Tibial artery (tissue), 4 donors: ENCODE data around the gene SUSD2.

Experiments
- DNase-seq, 2 donors: peaks; one replicate each; pipeline ENCODE4 v3.0.0-alpha.2; 2019
- H3K27ac ChIP-seq, 2 donors: fragments of 200-600 bp; sonication (generic) in 1 of 2; 1 replicate in 1 of 2; 2 replicates in 1 of 2; pipeline ENCODE4 v1.5.1; 2018 to 2019; ENCODE audit warnings: mild to moderate bottlenecking in 1 of 2
- H3K27me3 ChIP-seq, 2 donors: fragments of 200-600 bp; sonication (generic) in 1 of 2; one replicate each; pipeline versions ENCODE4 v1.5.1 to v1.6.0; 2016 to 2019
- H3K36me3 ChIP-seq, 3 donors: fragments of 200-600 bp; sonication (generic) in 2 of 3; one replicate each; pipeline ENCODE4 v1.5.1; 2016 to 2019; ENCODE audit warnings: mild to moderate bottlenecking in 2 of 3
- H3K4me1 ChIP-seq, 4 donors: fragments of 200-600 bp; sonication (generic) in 2 of 4; 1 replicate in 3 of 4; 2 replicates in 1 of 4; pipeline ENCODE4 v1.5.1; 2016 to 2019
- H3K4me3 ChIP-seq, 2 donors: fragments of 200-600 bp; sonication (generic) in 1 of 2; 1 replicate in 1 of 2; 2 replicates in 1 of 2; pipeline ENCODE4 v1.5.1; 2018 to 2019; ENCODE audit warnings: mild to moderate bottlenecking in 2 of 2
- H3K9me3 ChIP-seq, 3 donors: fragments of 200-600 bp; sonication (generic) in 1 of 3; one replicate each; pipeline ENCODE4 v1.5.1; 2016 to 2019
- CTCF ChIP-seq, 2 experiments: fragments of 200-600 bp in 1 of 2; fragments of 450-650 bp in 1 of 2; IDR thresholded peaks; one replicate each; pipeline ENCODE4 v1.5.1; 2017 to 2019; ENCODE audit warnings: antibody characterized with exemption in 2 of 2, mild to moderate bottlenecking in 1 of 2, moderate library complexity in 1 of 2
- intact Hi-C: fragments of 100-400 bp; cut with DNase I; formaldehyde crosslinking; loops from one replicate; pipeline ENCODE4 v1.15.0; 2023; ENCODE audit warnings: low total_unique reads

The SUSD2 gene

GRCh38 chr22:24187731-24188644 lies 6.7 kb downstream of the SUSD2 start:
- Histone ChIP-seq H3K27me3 (no peaks in the 10 kb centered on the region), H3K36me3 (peaks cover 28 to 50% (median 42%) of the 10 kb centered on the region in 3 donors), H3K4me3 (no peak overlapping the region), H3K9me3 (no peaks in the 10 kb centered on the region), H3K27ac (peak overlapping the region in 1 of 2 donors; percentile 51), H3K4me1 (peaks cover 0 to 63% (median 43%) of the 10 kb centered on the region in 4 donors)
- DNase-seq, result peak in 1 of 2 donors; percentile 65
- TF ChIP-seq CTCF (IDR thresholded peaks at IDR 0.05), result no peak
- intact Hi-C loops, result no loop called here

DNA sequence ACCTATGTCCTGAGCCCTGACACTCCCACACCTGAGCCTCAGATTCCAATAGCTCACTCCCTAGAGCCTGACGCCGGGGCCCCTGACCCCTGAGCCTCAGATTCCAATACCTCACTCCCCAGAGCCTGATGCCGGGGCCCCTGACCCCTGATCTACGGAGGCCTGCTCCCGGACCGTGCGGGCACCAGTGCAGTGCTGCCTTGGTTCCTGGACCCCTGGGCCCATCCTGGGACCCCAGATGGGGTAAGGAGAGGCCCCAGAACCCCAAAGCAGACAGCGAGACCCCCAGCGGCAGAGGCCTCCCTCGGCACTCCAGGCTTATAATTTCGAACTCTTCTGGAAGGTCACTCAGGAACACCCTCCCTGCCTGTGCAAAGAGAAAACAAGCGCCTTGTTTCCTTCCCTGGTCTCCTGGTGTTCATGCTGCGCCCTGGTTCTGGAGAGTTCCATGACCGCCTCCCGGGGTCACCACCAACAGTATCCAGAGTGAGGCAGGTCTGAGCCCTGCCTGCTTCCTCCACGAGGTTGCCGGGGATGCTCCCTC lies 7.5 kb downstream of the SUSD2 start:
- peak in 1 of 2 donors; percentile 65 for DNase-seq
- H3K4me3 ChIP-seq, result no peak overlapping the region
- H3K9me3 ChIP-seq, result no peaks in the 10 kb centered on the region
- H3K27me3 ChIP-seq, result no peaks in the 10 kb centered on the region
- intact Hi-C loops, result no loop called here
- H3K27ac ChIP-seq, result peak overlapping the region; percentile 51 to 62
- H3K4me1 ChIP-seq, result peaks cover 0 to 55% (median 35%) of the 10 kb centered on the region in 4 donors
- H3K36me3 ChIP-seq, result peaks cover 28 to 50% (median 42%) of the 10 kb centered on the region in 3 donors
- no peak for TF ChIP-seq CTCF (IDR thresholded peaks at IDR 0.05)

DNA sequence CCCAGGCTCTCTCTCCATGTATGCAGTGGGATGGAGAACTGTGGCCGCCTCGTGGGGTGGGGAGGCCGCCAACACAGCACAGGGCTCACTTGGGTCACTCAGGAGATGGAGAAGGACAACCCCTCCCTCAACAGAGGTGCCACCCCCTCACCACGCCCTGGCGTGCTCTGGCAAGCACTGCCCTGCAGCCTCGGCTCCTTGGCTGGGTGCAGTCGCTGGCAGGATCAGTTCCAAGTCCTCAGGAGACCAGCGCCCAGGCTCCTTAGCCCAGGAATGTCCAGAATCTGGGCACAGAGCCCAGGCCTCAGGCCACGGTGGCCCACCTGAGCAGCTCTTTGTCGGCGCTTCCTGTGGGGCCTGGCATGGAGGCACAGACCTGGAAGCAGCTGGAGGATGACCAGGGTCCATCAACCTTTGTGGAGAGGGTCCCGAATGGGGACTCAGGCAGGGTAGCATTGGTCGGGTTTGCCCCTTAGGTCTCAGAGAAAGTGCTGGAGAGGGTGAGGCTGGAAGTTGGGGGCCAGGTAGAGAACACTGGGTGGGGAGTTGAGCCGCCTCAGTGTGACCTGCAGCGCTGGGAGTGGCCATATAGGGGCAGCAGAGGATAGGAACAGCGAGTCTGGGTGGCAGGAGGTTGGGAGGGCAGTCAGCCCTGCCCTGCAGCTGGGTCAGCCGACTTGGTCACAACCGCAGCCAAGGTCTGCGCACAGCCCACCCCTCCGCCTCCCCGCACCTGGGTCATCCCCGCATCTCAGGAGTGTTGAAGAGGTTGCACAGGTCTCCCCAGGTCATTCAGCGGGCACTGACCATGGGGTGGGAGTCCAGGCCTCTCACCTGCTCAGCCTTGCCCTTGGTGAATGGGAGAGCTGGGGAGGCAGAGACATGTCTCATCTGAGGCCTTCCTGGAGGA lies 8.2 kb downstream of the SUSD2 start:
- DNase-seq, result peak; percentile 78 to 89
- peak; percentile 94 to 98 for TF ChIP-seq CTCF (IDR thresholded peaks at IDR 0.05)
- Histone ChIP-seq H3K36me3 (peaks cover 27 to 45% (median 42%) of the 10 kb centered on the region in 3 donors), H3K9me3 (no peaks in the 10 kb centered on the region), H3K27ac (peak overlapping the region; percentile 52 to 62), H3K27me3 (no peaks in the 10 kb centered on the region), H3K4me1 (peaks cover 0 to 47% (median 28%) of the 10 kb centered on the region in 4 donors), H3K4me3 (no peak overlapping the region)
- intact Hi-C loops, result no loop called here

GRCh38 chr22:24190159-24190540 lies 8.9 kb downstream of the SUSD2 start:
- Histone ChIP-seq H3K4me3 (no peak overlapping the region), H3K9me3 (no peaks in the 10 kb centered on the region), H3K4me1 (peaks cover 0 to 41% (median 23%) of the 10 kb centered on the region in 4 donors), H3K27me3 (no peaks in the 10 kb centered on the region), H3K36me3 (peaks cover 20 to 38% (median 36%) of the 10 kb centered on the region in 3 donors), H3K27ac (peak overlapping the region; percentile 52 to 62)
- TF ChIP-seq CTCF (IDR thresholded peaks at IDR 0.05), result no peak
- DNase-seq, result peak in 1 of 2 donors; percentile 73
- intact Hi-C loops, result no loop called here

- H3K4me3 ChIP-seq, result no peak overlapping the region
- intact Hi-C loops, result no loop called here
- H3K27me3 ChIP-seq, result no peaks in the 10 kb centered on the region
- peaks cover 15 to 33% (median 30%) of the 10 kb centered on the region in 3 donors for H3K36me3 ChIP-seq
- H3K9me3 ChIP-seq, result no peaks in the 10 kb centered on the region
- TF ChIP-seq CTCF (IDR thresholded peaks at IDR 0.05), result no peak
- peaks cover 0 to 36% (median 23%) of the 10 kb centered on the region in 4 donors for H3K4me1 ChIP-seq
- H3K27ac ChIP-seq, result peak overlapping the region; percentile 52 to 62
- DNase-seq, result peak in 1 of 2 donors; percentile 66
Observed at GRCh38 chr22:24190596-24191208, 9.4 kb downstream of the SUSD2 start.
